GM23338 (cell line): ENCODE measurements around the gene INPP4A. TPM values are rescaled to one million over a fixed set of nuclear protein-coding genes. Genes with fewer than 3 reads are reported as not detected.

ENCODE experiments used
- ATAC-seq: fragments of 200-7000 bp; cut with Tn5 transposase; 3 replicates; pipeline ENCODE4 v1.9.1; 2020
- DNase-seq: peaks from one replicate; pipeline ENCODE4 v3.0.0-alpha.2; 2015; ENCODE audit warnings: low spot score
- H2AFZ ChIP-seq: fragments of 200-600 bp; sonication (generic); 2 replicates; pipeline ENCODE4 v1.8.0; 2016; ENCODE audit warnings: antibody characterized with exemption, mild to moderate bottlenecking, moderate library complexity
- H3F3A ChIP-seq: fragments of 200-600 bp; sonication (generic); replicated peaks from 2 replicates; pipeline ENCODE4 v1.8.0; 2017; ENCODE audit warnings: antibody characterized with exemption, mixed run types, low read depth
- H3K27ac ChIP-seq: fragments of 200-600 bp; sonication (generic); 2 replicates; pipeline ENCODE4 v1.6.1; 2016; ENCODE audit warnings: low read depth
- H3K27me3 ChIP-seq: fragments of 200-600 bp; sonication (generic); 2 replicates; pipeline ENCODE4 v1.8.0; 2016; ENCODE audit warnings: mild to moderate bottlenecking, mixed run types, moderate library complexity; ENCODE audit not compliant: insufficient read depth
- H3K36me3 ChIP-seq: fragments of 200-600 bp; sonication (generic); 2 replicates; pipeline ENCODE4 v1.8.0; 2016; ENCODE audit warnings: mild to moderate bottlenecking; ENCODE audit not compliant: insufficient read depth
- H3K4me1 ChIP-seq: fragments of 200-600 bp; sonication (generic); 2 replicates; pipeline ENCODE4 v1.8.0; 2016; ENCODE audit warnings: mild to moderate bottlenecking, moderate library complexity; ENCODE audit not compliant: insufficient read depth
- H3K4me2 ChIP-seq: fragments of 200-600 bp; sonication (generic); 2 replicates; pipeline ENCODE4 v1.7.1; 2017; ENCODE audit warnings: mixed run types
- H3K4me3 ChIP-seq: fragments of 200-600 bp; sonication (generic); 2 replicates; pipeline ENCODE4 v1.6.1; 2016; ENCODE audit warnings: mixed run types
- H3K79me2 ChIP-seq: fragments of 200-600 bp; sonication (generic); replicated peaks from 2 replicates; pipeline ENCODE4 v1.8.0; 2017; ENCODE audit warnings: mild to moderate bottlenecking; ENCODE audit not compliant: insufficient read depth
- H3K9me2 ChIP-seq: fragments of 200-600 bp; sonication (generic); 2 replicates; pipeline ENCODE4 v1.8.0; 2017; ENCODE audit not compliant: insufficient read depth
- H4K20me1 ChIP-seq: fragments of 200-600 bp; sonication (generic); replicated peaks from 2 replicates; pipeline ENCODE4 v1.8.0; 2017; ENCODE audit warnings: mild to moderate bottlenecking; ENCODE audit not compliant: insufficient read depth
- H3K27ac Mint-ChIP-seq: 2 replicates; pipeline ENCODE4 v1.8.0; 2020; ENCODE audit warnings: inconsistent platforms, mild to moderate bottlenecking, moderate library complexity, mixed read lengths
- H3K27me3 Mint-ChIP-seq: 3 replicates; pipeline ENCODE4 v1.8.0; 2022; ENCODE audit warnings: low read depth, mild to moderate bottlenecking, moderate library complexity, mixed read lengths, inconsistent platforms; ENCODE audit not compliant: insufficient read depth, poor library complexity
- H3K36me3 Mint-ChIP-seq: 3 replicates; pipeline ENCODE4 v1.8.0; 2021; ENCODE audit warnings: low read depth, mild to moderate bottlenecking, inconsistent platforms, moderate library complexity, mixed read lengths
- H3K4me1 Mint-ChIP-seq: 3 replicates; pipeline ENCODE4 v1.8.0; 2020; ENCODE audit warnings: mild to moderate bottlenecking, inconsistent platforms, mixed read lengths
- H3K4me3 Mint-ChIP-seq: 3 replicates; pipeline ENCODE4 v1.8.0; 2021; ENCODE audit warnings: moderate library complexity, mild to moderate bottlenecking, inconsistent platforms, mixed read lengths
- H3K9me3 Mint-ChIP-seq: 3 replicates; pipeline ENCODE4 v1.8.0; 2020; ENCODE audit warnings: moderate library complexity, mild to moderate bottlenecking, inconsistent platforms, mixed read lengths
- CREB1 ChIP-seq: fragments of 250-450 bp; sonication (Bioruptor Pico); IDR thresholded peaks from 2 replicates; pipeline ENCODE4 v1.5.0; 2020; ENCODE audit warnings: low read depth, mild to moderate bottlenecking, moderate library complexity
- EZH2 ChIP-seq: fragments of 200-600 bp; sonication (generic); IDR thresholded peaks from one replicate; pipeline ENCODE4 v1.8.0; 2017; ENCODE audit warnings: antibody characterized with exemption, mild to moderate bottlenecking, low read depth; ENCODE audit not compliant: unreplicated experiment
- EZH2phosphoT487 ChIP-seq: fragments of 200-600 bp; sonication (generic); IDR thresholded peaks from one replicate; pipeline ENCODE4 v1.8.1; 2018; ENCODE audit warnings: antibody characterized with exemption; ENCODE audit not compliant: unreplicated experiment
- JUNB ChIP-seq: IDR thresholded peaks from one replicate; pipeline ENCODE4 v1.6.1; 2016; ENCODE audit warnings: antibody characterized with exemption; ENCODE audit not compliant: unreplicated experiment
- NANOG ChIP-seq: IDR thresholded peaks from 2 replicates; pipeline ENCODE4 v1.6.1; 2016; ENCODE audit warnings: antibody characterized with exemption, borderline replicate concordance
- POLR2AphosphoS5 ChIP-seq: IDR thresholded peaks from 2 replicates; pipeline ENCODE4 v1.6.1; 2016; ENCODE audit warnings: antibody characterized with exemption, low read depth
- STAT1 ChIP-seq: IDR thresholded peaks from one replicate; pipeline ENCODE4 v1.6.1; 2016; ENCODE audit warnings: antibody characterized with exemption; ENCODE audit not compliant: unreplicated experiment
- ZNF114 ChIP-seq: fragments of 250-450 bp; sonication (Bioruptor Pico); IDR thresholded peaks from 2 replicates; pipeline ENCODE4 v1.5.0; 2020; ENCODE audit warnings: mild to moderate bottlenecking, moderate library complexity
- ZNF331 ChIP-seq: fragments of 250-450 bp; sonication (Bioruptor Pico); IDR thresholded peaks from 2 replicates; pipeline ENCODE4 v1.5.0; 2020; ENCODE audit warnings: low read depth, mild to moderate bottlenecking, moderate library complexity
- polyA plus RNA-seq: library from polyadenylated mRNA; unstranded; fragments of >200 nt; fragmentation: Nextera tagmentation; extraction: Ambion mirVana; gene quantifications from 2 replicates; pipeline ENCODE4 v1.2.1, GENCODE V29; 2016
- total RNA-seq: library from RNA; depleted of rRNA; stranded (reverse); fragments of >200 nt; shearing (Covaris generic); gene quantifications from 2 replicates; pipeline ENCODE4 v1.2.3, GENCODE V29; 2014
- TF ChIP-seq, protein P1 (sequence below): IDR thresholded peaks from 2 replicates; pipeline ENCODE4 v1.6.1; 2016; ENCODE audit warnings: antibody characterized with exemption
- TF ChIP-seq, protein P2 (sequence below), 2 experiments: fragments of 200-600 bp in 1 of 2; sonication (generic) in 1 of 2; conservative IDR thresholded peaks; 2 replicates each; pipeline versions ENCODE4 v1.5.1 to v1.6.1; 2016 to 2017; ENCODE audit warnings: antibody characterized with exemption in 2 of 2, low read depth in 2 of 2, mild to moderate bottlenecking in 2 of 2, moderate library complexity in 1 of 2
- TF ChIP-seq, protein P3 (sequence below): IDR thresholded peaks from one replicate; pipeline ENCODE4 v1.6.1; 2018; ENCODE audit warnings: antibody characterized with exemption; ENCODE audit not compliant: unreplicated experiment
- TF ChIP-seq, protein P4 (sequence below): fragments of 250-450 bp; sonication (Bioruptor Pico); IDR thresholded peaks from 2 replicates; pipeline ENCODE4 v1.5.0; 2020; ENCODE audit warnings: mild to moderate bottlenecking, moderate library complexity

The INPP4A gene
- total and polyA plus RNA-seq, 2 experiments from 2014 or later, result 8.5 to 36.9 TPM

DNA sequence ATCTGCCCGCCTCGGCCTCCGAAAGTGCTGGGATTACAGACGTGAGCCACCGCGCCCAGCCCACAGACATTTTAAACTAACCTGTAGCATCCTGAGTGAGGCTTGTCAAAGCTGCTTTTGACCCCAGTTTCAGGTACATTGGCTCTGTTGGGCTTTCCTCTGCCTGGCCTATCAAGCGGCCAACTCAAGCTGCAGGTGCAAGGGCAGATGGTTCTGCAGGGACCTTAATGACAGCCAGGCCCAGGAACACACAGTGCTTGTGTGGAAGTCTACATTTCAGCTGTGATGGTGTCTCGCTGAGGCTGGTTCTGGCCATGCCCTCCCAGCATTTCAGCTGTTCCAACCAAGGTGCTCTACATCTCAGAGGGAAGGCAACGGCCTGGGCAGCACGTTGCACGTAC, 18.4 kb downstream of the INPP4A start:
- Histone ChIP-seq H4K20me1 (peaks cover 13% of the 10 kb centered on the region), H3K79me2 (peaks cover 94% of the 10 kb centered on the region), H2AFZ (no peak overlapping the region), H3K4me1 (peaks cover 31% of the 10 kb centered on the region), H3F3A (no peaks in the 10 kb centered on the region), H3K4me2 (peak overlapping the region; percentile 55; the same call in 1 of the 2 replicates), H3K36me3 (no peaks in the 10 kb centered on the region), H3K27me3 (no peaks in the 10 kb centered on the region), H3K27ac (0 out of 2 replicates have a peak overlapping the region, but pooled peaks have one; percentile 19), H3K4me3 (no peak overlapping the region), H3K9me2 (no peaks in the 10 kb centered on the region)
- Mint-ChIP-seq H3K4me1 (peaks cover 68% of the 10 kb centered on the region), H3K27me3 (peaks cover 9% of the 10 kb centered on the region), H3K4me3 (no peak overlapping the region), H3K36me3 (no peaks in the 10 kb centered on the region), H3K9me3 (no peaks in the 10 kb centered on the region), H3K27ac (peak overlapping the region; percentile 47; the same call in 1 of the 2 replicates)
- DNase-seq (no peak), ATAC-seq (peak; percentile 7)
- no peak for TF ChIP-seq CREB1 (CRISPR knock-in tag)
- TF ChIP-seq, protein P1, sequence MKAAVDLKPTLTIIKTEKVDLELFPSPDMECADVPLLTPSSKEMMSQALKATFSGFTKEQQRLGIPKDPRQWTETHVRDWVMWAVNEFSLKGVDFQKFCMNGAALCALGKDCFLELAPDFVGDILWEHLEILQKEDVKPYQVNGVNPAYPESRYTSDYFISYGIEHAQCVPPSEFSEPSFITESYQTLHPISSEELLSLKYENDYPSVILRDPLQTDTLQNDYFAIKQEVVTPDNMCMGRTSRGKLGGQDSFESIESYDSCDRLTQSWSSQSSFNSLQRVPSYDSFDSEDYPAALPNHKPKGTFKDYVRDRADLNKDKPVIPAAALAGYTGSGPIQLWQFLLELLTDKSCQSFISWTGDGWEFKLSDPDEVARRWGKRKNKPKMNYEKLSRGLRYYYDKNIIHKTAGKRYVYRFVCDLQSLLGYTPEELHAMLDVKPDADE, result no peak
- TF ChIP-seq, protein P2, sequence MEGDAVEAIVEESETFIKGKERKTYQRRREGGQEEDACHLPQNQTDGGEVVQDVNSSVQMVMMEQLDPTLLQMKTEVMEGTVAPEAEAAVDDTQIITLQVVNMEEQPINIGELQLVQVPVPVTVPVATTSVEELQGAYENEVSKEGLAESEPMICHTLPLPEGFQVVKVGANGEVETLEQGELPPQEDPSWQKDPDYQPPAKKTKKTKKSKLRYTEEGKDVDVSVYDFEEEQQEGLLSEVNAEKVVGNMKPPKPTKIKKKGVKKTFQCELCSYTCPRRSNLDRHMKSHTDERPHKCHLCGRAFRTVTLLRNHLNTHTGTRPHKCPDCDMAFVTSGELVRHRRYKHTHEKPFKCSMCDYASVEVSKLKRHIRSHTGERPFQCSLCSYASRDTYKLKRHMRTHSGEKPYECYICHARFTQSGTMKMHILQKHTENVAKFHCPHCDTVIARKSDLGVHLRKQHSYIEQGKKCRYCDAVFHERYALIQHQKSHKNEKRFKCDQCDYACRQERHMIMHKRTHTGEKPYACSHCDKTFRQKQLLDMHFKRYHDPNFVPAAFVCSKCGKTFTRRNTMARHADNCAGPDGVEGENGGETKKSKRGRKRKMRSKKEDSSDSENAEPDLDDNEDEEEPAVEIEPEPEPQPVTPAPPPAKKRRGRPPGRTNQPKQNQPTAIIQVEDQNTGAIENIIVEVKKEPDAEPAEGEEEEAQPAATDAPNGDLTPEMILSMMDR (conservative IDR thresholded peaks at IDR 0.05; ENCODE audit: low read depth in 2 of 2), result no peak
- no peak for TF ChIP-seq JUNB
- TF ChIP-seq, protein P3, sequence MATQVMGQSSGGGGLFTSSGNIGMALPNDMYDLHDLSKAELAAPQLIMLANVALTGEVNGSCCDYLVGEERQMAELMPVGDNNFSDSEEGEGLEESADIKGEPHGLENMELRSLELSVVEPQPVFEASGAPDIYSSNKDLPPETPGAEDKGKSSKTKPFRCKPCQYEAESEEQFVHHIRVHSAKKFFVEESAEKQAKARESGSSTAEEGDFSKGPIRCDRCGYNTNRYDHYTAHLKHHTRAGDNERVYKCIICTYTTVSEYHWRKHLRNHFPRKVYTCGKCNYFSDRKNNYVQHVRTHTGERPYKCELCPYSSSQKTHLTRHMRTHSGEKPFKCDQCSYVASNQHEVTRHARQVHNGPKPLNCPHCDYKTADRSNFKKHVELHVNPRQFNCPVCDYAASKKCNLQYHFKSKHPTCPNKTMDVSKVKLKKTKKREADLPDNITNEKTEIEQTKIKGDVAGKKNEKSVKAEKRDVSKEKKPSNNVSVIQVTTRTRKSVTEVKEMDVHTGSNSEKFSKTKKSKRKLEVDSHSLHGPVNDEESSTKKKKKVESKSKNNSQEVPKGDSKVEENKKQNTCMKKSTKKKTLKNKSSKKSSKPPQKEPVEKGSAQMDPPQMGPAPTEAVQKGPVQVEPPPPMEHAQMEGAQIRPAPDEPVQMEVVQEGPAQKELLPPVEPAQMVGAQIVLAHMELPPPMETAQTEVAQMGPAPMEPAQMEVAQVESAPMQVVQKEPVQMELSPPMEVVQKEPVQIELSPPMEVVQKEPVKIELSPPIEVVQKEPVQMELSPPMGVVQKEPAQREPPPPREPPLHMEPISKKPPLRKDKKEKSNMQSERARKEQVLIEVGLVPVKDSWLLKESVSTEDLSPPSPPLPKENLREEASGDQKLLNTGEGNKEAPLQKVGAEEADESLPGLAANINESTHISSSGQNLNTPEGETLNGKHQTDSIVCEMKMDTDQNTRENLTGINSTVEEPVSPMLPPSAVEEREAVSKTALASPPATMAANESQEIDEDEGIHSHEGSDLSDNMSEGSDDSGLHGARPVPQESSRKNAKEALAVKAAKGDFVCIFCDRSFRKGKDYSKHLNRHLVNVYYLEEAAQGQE, result no peak
- TF ChIP-seq ZNF331, result no peak
- TF ChIP-seq NANOG, result no peak
- TF ChIP-seq POLR2AphosphoS5, result no peak
- TF ChIP-seq ZNF114 (CRISPR knock-in tag), result no peak
- TF ChIP-seq, protein P4, sequence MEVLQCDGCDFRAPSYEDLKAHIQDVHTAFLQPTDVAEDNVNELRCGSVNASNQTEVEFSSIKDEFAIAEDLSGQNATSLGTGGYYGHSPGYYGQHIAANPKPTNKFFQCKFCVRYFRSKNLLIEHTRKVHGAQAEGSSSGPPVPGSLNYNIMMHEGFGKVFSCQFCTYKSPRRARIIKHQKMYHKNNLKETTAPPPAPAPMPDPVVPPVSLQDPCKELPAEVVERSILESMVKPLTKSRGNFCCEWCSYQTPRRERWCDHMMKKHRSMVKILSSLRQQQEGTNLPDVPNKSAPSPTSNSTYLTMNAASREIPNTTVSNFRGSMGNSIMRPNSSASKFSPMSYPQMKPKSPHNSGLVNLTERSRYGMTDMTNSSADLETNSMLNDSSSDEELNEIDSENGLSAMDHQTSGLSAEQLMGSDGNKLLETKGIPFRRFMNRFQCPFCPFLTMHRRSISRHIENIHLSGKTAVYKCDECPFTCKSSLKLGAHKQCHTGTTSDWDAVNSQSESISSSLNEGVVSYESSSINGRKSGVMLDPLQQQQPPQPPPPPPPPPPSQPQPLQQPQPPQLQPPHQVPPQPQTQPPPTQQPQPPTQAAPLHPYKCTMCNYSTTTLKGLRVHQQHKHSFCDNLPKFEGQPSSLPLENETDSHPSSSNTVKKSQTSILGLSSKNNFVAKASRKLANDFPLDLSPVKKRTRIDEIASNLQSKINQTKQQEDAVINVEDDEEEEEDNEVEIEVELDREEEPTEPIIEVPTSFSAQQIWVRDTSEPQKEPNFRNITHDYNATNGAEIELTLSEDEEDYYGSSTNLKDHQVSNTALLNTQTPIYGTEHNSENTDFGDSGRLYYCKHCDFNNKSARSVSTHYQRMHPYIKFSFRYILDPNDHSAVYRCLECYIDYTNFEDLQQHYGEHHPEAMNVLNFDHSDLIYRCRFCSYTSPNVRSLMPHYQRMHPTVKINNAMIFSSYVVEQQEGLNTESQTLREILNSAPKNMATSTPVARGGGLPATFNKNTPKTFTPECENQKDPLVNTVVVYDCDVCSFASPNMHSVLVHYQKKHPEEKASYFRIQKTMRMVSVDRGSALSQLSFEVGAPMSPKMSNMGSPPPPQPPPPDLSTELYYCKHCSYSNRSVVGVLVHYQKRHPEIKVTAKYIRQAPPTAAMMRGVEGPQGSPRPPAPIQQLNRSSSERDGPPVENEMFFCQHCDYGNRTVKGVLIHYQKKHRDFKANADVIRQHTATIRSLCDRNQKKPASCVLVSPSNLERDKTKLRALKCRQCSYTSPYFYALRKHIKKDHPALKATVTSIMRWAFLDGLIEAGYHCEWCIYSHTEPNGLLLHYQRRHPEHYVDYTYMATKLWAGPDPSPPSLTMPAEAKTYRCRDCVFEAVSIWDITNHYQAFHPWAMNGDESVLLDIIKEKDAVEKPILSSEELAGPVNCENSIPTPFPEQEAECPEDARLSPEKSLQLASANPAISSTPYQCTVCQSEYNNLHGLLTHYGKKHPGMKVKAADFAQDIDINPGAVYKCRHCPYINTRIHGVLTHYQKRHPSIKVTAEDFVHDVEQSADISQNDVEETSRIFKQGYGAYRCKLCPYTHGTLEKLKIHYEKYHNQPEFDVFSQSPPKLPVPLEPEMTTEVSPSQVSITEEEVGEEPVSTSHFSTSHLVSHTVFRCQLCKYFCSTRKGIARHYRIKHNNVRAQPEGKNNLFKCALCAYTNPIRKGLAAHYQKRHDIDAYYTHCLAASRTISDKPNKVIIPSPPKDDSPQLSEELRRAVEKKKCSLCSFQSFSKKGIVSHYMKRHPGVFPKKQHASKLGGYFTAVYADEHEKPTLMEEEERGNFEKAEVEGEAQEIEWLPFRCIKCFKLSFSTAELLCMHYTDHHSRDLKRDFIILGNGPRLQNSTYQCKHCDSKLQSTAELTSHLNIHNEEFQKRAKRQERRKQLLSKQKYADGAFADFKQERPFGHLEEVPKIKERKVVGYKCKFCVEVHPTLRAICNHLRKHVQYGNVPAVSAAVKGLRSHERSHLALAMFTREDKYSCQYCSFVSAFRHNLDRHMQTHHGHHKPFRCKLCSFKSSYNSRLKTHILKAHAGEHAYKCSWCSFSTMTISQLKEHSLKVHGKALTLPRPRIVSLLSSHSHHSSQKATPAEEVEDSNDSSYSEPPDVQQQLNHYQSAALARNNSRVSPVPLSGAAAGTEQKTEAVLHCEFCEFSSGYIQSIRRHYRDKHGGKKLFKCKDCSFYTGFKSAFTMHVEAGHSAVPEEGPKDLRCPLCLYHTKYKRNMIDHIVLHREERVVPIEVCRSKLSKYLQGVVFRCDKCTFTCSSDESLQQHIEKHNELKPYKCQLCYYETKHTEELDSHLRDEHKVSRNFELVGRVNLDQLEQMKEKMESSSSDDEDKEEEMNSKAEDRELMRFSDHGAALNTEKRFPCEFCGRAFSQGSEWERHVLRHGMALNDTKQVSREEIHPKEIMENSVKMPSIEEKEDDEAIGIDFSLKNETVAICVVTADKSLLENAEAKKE, result no peak
- TF ChIP-seq EZH2, result no peak
- no peak for TF ChIP-seq EZH2phosphoT487
- TF ChIP-seq STAT1, result no peak
